HCT116 (cell line): Measurements from ENCODE around the gene GNPDA2. TPM values are rescaled to one million over a fixed set of nuclear protein-coding genes. Genes with fewer than 3 reads are reported as not detected.

Source experiments
- ATAC-seq: fragments of 200-7000 bp; cut with Tn5 transposase; 2 replicates; pipeline ENCODE4 v1.9.1; 2020; ENCODE audit warnings: mild to moderate bottlenecking, moderate library complexity
- BruUV-seq: library from RNA; stranded (reverse); fragments of 400-500 nt; replicated peaks from 2 replicates; lab custom pipeline; 2021; lab: Mats Ljungman, UMichigan
- CTCF ChIA-PET: fragments of 300-600 bp; sonication (Branson Sonifier 250); formaldehyde crosslinking; loops from one replicate; lab custom pipeline; 2021; ENCODE audit warnings: antibody characterized with exemption; lab: Charles Lee
- POLR2A ChIA-PET: fragments of 300-600, 350-600 bp; sonication (Branson Sonifier 250); formaldehyde crosslinking; loops from one replicate; lab custom pipeline; 2021; ENCODE audit warnings: antibody characterized with exemption; lab: Charles Lee
- RAD21 ChIA-PET, 2 experiments: fragments of 300-600 bp; sonication (Branson Sonifier 250); formaldehyde crosslinking; loops; one replicate each; lab custom pipeline; 2023; ENCODE audit warnings: low total read pairs in 2 of 2; ENCODE audit not compliant: uncharacterized antibody in 2 of 2, unreplicated experiment in 2 of 2, low non-redundant PET in 1 of 2; lab: Charles Lee
- DNase-seq: peaks from one replicate; pipeline ENCODE4 v3.0.0-alpha.2; 2010; ENCODE audit warnings: low read depth, low spot score
- H2AFZ ChIP-seq: fragments of 200-600 bp; shearing (Covaris generic), sonication (generic); 2 replicates; pipeline ENCODE4 v1.6.1; 2017; ENCODE audit warnings: low read depth, mixed run types, mixed read lengths, antibody characterized with exemption, low read length; ENCODE audit not compliant: poor library complexity, severe bottlenecking
- H3K27ac ChIP-seq: 2 replicates; pipeline ENCODE4 v1.5.1; 2012; ENCODE audit warnings: low read depth, low read length
- H3K27me3 ChIP-seq: fragments of 200-600 bp; sonication (generic); 2 replicates; pipeline ENCODE4 v1.6.1; 2016; ENCODE audit warnings: mixed run types, low read length, mixed read lengths; ENCODE audit not compliant: insufficient read depth
- H3K36me3 ChIP-seq, 2 experiments: fragments of 200-500 bp in 1 of 2; fragments of 200-600 bp in 1 of 2; sonication (Bioruptor generic) in 1 of 2; sonication (generic) in 1 of 2; 2 replicates each; pipeline versions ENCODE4 v1.5.1 to v1.6.1; 2014 to 2016; ENCODE audit warnings: low read length in 2 of 2, inconsistent platforms in 1 of 2, mixed read lengths in 1 of 2, mixed run types in 1 of 2; ENCODE audit not compliant: insufficient read depth in 2 of 2, control insufficient read depth in 1 of 2
- H3K4me1 ChIP-seq, 2 experiments: fragments of 200-600 bp in 1 of 2; sonication (generic) in 1 of 2; 2 replicates each; pipeline versions ENCODE4 v1.5.1 to v1.6.1; 2012 to 2017; ENCODE audit warnings: low read length in 2 of 2, inconsistent platforms in 1 of 2, mild to moderate bottlenecking in 1 of 2, mixed read lengths in 1 of 2, mixed run types in 1 of 2, moderate library complexity in 1 of 2; ENCODE audit not compliant: insufficient read depth in 2 of 2, control insufficient read depth in 1 of 2
- H3K4me2 ChIP-seq: fragments of 200-600 bp; sonication (generic); 2 replicates; pipeline ENCODE4 v1.6.1; 2017; ENCODE audit warnings: mixed run types, low read length, mixed read lengths
- H3K4me3 ChIP-seq, 2 experiments: fragments of 200-600 bp in 1 of 2; sonication (generic) in 1 of 2; replicated peaks in 1 of 2; 2 replicates each; pipeline ENCODE4 v1.5.1; 2011 to 2016; ENCODE audit warnings: low read length in 2 of 2, control low read depth in 1 of 2, low read depth in 1 of 2, mild to moderate bottlenecking in 1 of 2, mixed read lengths in 1 of 2, mixed run types in 1 of 2
- H3K79me2 ChIP-seq: fragments of 200-600 bp; sonication (generic); 2 replicates; pipeline ENCODE4 v1.6.1; 2017; ENCODE audit warnings: mild to moderate bottlenecking, mixed run types, low read length, moderate library complexity, mixed read lengths; ENCODE audit not compliant: insufficient read depth
- H3K9ac ChIP-seq: fragments of 200-600 bp; sonication (generic); 2 replicates; pipeline ENCODE4 v1.6.1; 2016; ENCODE audit warnings: low read length, mixed read lengths
- H3K9me2 ChIP-seq: fragments of 200-600 bp; sonication (generic), shearing (Covaris generic); 2 replicates; pipeline ENCODE4 v1.6.1; 2017; ENCODE audit warnings: mixed run types, mild to moderate bottlenecking, moderate library complexity; ENCODE audit not compliant: insufficient read depth
- H3K9me3 ChIP-seq, 2 experiments: fragments of 200-500 bp in 1 of 2; fragments of 200-600 bp in 1 of 2; sonication (Bioruptor generic) in 1 of 2; sonication (generic) in 1 of 2; 2 replicates each; pipeline ENCODE4 v1.6.1; 2014 to 2017; ENCODE audit warnings: low read length in 2 of 2, mixed read lengths in 2 of 2, inconsistent platforms in 1 of 2, low read depth in 1 of 2, mild to moderate bottlenecking in 1 of 2, mixed run types in 1 of 2, moderate library complexity in 1 of 2; ENCODE audit not compliant: control insufficient read depth in 1 of 2, insufficient read depth in 1 of 2
- H4K20me1 ChIP-seq: fragments of 200-600 bp; sonication (generic), shearing (Covaris generic); 2 replicates; pipeline ENCODE4 v1.6.1; 2017; ENCODE audit warnings: mixed run types, mild to moderate bottlenecking, moderate library complexity; ENCODE audit not compliant: insufficient read depth
- ATF3 ChIP-seq: IDR thresholded peaks from 2 replicates; pipeline ENCODE4 v1.6.1; 2012
- CTCF ChIP-seq, 3 experiments: fragments of 200-600 bp in 1 of 3; sonication (generic) in 1 of 3; IDR thresholded peaks in 2 of 3; conservative IDR thresholded peaks in 1 of 3; 2 replicates each; pipeline ENCODE4 v1.5.1; 2012 to 2017; ENCODE audit warnings: low read depth in 2 of 3, low read length in 2 of 3, antibody characterized with exemption in 1 of 3, borderline replicate concordance in 1 of 3, control low read depth in 1 of 3, mild to moderate bottlenecking in 1 of 3, mixed read lengths in 1 of 3, mixed run types in 1 of 3, moderate library complexity in 1 of 3; ENCODE audit not compliant: insufficient read depth in 1 of 3
- POLR2A ChIP-seq: IDR thresholded peaks from 2 replicates; pipeline ENCODE4 v1.7.0; 2011; ENCODE audit warnings: borderline replicate concordance; ENCODE audit not compliant: insufficient read depth, insufficient read length; ENCODE audit errors: extremely low read depth
- RAD21 ChIP-seq: IDR thresholded peaks from 2 replicates; pipeline ENCODE4 v1.6.1; 2012; ENCODE audit warnings: low read depth, mild to moderate bottlenecking
- ZBTB33 ChIP-seq: IDR thresholded peaks from 2 replicates; pipeline ENCODE4 v1.6.1; 2011; ENCODE audit warnings: mild to moderate bottlenecking, low read length, moderate library complexity; ENCODE audit not compliant: insufficient replicate concordance; ENCODE audit errors: extremely low read depth
- intact Hi-C: fragments of 100-400 bp; cut with micrococcal nuclease; formaldehyde crosslinking; loops from 2 replicates; pipeline ENCODE4 v1.10.0; 2022
- total RNA-seq: library from RNA; stranded (reverse); gene quantifications from one replicate; pipeline ENCODE4 v1.2.1, GENCODE V29; 2021; ENCODE audit not compliant: unreplicated experiment

The GNPDA2 gene
- total RNA-seq, 1 experiment from 2014 or later: 15.8 TPM

- no peaks in the 10 kb centered on the region for H3K9me3 ChIP-seq
- H3K4me2 ChIP-seq: no peak overlapping the region
- CTCF ChIA-PET: no interaction called here
- no peak overlapping the region for H3K27ac ChIP-seq
- H3K36me3 ChIP-seq: no peaks in the 10 kb centered on the region
- ATAC-seq (no peak), DNase-seq (no peak)
- H3K27me3 ChIP-seq: no peaks in the 10 kb centered on the region
- H3K9me2 ChIP-seq: no peaks in the 10 kb centered on the region
- BruUV-seq: no TSS peak
- peaks cover 14% of the 10 kb centered on the region for H3K79me2 ChIP-seq
- H3K9ac ChIP-seq: no peak overlapping the region
- TF ChIP-seq RAD21 (0 out of 2 replicates have a peak, but pooled peaks have one; percentile 16), POLR2A (no peak), ATF3 (no peak), ZBTB33 (no peak), CTCF (IDR thresholded peaks at IDR 0.05 in 2 of 3, conservative IDR thresholded peaks at IDR 0.05 in 1 of 3; ENCODE audit: borderline replicate concordance in 1 of 3, insufficient read depth in 1 of 3, low read depth in 2 of 3, low read length in 2 of 3) (peak in 2 of 3 experiments; percentile 3 to 22; a peak in 1 of 6 replicates)
- RAD21 ChIA-PET: no interaction called here
- no peaks in the 10 kb centered on the region for H4K20me1 ChIP-seq
- no peak overlapping the region for H3K4me3 ChIP-seq
- H3K4me1 ChIP-seq: peaks cover 0 to 8% of the 10 kb centered on the region in 2 experiments; a peak in 2 of 4 replicates
- POLR2A ChIA-PET: no interaction called here
- intact Hi-C loops: no loop called here
- no peak overlapping the region for H2AFZ ChIP-seq
These were observed 51.9 kb downstream of the GNPDA2 start for GRCh38 chr4:44674471-44674870.
